ENCODE measurements around the gene KCNIP4.

The KCNIP4 gene

GRCh38 chr4:21097865-21098264 is 850.7 kb downstream of the KCNIP4 start:
- TF ChIP-seq, protein P1, sequence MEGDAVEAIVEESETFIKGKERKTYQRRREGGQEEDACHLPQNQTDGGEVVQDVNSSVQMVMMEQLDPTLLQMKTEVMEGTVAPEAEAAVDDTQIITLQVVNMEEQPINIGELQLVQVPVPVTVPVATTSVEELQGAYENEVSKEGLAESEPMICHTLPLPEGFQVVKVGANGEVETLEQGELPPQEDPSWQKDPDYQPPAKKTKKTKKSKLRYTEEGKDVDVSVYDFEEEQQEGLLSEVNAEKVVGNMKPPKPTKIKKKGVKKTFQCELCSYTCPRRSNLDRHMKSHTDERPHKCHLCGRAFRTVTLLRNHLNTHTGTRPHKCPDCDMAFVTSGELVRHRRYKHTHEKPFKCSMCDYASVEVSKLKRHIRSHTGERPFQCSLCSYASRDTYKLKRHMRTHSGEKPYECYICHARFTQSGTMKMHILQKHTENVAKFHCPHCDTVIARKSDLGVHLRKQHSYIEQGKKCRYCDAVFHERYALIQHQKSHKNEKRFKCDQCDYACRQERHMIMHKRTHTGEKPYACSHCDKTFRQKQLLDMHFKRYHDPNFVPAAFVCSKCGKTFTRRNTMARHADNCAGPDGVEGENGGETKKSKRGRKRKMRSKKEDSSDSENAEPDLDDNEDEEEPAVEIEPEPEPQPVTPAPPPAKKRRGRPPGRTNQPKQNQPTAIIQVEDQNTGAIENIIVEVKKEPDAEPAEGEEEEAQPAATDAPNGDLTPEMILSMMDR (IDR thresholded peaks at IDR 0.05; ENCODE audit: low read depth, low read length, missing control alignments): no peak
- no peak overlapping the region for H3K4me3 ChIP-seq (ENCODE audit: low read depth, low read length)
- no peak for DNase-seq (ENCODE audit: low read depth)

DNA sequence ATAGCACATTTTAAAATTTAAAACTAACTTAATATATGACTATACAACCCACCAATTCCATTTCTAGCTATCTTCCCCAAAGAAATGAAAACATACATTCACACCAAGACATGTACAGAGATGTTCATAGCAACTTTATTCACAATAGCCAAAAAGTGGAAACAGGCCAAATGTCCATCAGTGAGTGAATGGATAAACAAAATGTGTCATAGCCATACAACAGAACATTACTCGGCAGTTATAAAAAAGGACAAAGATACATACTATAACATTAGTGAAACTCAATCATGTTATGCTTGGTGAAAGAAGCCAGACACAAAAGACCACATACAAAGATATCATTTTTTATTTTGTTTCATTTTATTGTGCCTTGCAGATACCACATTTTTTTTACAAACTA is 851.5 kb downstream of the KCNIP4 start:
- DNase-seq (ENCODE audit: low read depth): no peak
- H3K4me3 ChIP-seq (ENCODE audit: low read depth, low read length): no peak overlapping the region
- TF ChIP-seq, protein P1 (IDR thresholded peaks at IDR 0.05; ENCODE audit: low read depth, low read length, missing control alignments): no peak

- no peak overlapping the region for H3K4me3 ChIP-seq (ENCODE audit: low read depth, low read length)
- TF ChIP-seq, protein P1 (IDR thresholded peaks at IDR 0.05; ENCODE audit: low read depth, low read length, missing control alignments): no peak
- DNase-seq (ENCODE audit: low read depth): no peak
Observed at GRCh38 chr4:21092531-21092930, 856.0 kb downstream of the KCNIP4 start.

GRCh38 chr4:21090094-21090666 is 858.4 kb downstream of the KCNIP4 start:
- DNase-seq (ENCODE audit: low read depth): no peak
- H3K4me3 ChIP-seq (ENCODE audit: low read depth, low read length): no peak overlapping the region
- TF ChIP-seq, protein P1 (IDR thresholded peaks at IDR 0.05; ENCODE audit: low read depth, low read length, missing control alignments): no peak

DNA sequence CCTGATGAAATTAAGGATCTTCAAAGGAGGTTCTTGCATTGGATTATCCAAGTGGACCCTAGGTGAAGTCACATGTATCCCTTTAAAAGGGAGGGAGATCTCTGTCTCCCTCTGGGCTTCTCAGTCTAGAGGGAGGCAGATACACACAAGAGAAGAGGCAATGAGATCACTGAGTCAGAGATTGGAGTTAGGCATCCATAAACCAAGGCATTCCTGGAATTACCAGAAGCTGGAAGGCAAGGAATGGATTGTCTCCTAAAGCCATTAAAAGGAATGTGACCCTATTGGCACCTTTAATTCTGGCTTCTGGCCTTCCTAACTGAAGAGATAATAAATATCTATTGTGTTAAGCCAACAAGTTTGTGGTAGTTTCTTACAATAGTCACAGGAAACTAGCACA is 865.2 kb downstream of the KCNIP4 start:
- TF ChIP-seq, protein P1 (IDR thresholded peaks at IDR 0.05; ENCODE audit: low read depth, low read length, missing control alignments): no peak
- no peak for DNase-seq (ENCODE audit: low read depth)
- H3K4me3 ChIP-seq (ENCODE audit: low read depth, low read length): no peak overlapping the region

DNA sequence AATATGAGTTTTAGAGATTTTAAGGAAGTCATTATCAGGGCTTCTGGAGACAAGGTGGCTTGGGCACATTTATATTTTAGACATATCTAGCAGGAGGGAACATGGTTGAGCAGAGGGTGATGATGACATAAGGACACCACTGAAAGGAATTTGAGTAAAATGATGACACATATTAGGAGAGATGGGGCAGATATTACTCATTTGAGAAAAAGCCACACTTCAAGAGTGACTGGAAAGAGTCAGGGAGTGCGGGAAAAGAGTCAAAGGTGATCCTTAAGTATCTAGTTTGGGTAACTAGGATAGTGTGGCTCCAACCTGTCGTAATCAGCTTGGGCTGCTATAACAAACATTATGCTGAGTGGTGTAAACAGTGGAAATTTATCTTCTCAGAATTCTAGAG is 870.6 kb downstream of the KCNIP4 start:
- DNase-seq (ENCODE audit: low read depth): no peak
- TF ChIP-seq, protein P1 (IDR thresholded peaks at IDR 0.05; ENCODE audit: low read depth, low read length, missing control alignments): no peak
- H3K4me3 ChIP-seq (ENCODE audit: low read depth, low read length): no peak overlapping the region

DNA sequence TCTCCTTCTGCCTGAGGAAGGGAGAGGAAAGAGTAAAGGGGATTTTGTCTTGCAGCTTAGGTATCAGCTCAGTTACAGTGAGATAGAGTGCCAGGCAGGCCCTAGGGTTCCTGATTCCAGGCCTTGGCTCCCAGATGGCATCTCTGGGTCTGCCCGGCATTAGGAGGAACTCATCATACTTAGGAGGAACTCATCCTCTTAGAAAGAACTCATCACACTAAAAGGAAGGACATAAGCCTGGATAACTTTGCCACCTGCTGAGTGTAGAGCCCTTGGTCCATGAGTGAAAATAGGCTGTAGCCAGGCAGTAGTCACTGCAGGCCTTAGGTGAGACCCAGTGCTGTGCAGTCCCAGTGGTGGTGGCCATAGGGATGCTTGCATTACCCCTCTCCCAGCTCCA is 881.2 kb downstream of the KCNIP4 start:
- H3K4me3 ChIP-seq (ENCODE audit: low read depth, low read length): no peak overlapping the region
- no peak for DNase-seq (ENCODE audit: low read depth)
- TF ChIP-seq, protein P1 (IDR thresholded peaks at IDR 0.05; ENCODE audit: low read depth, low read length, missing control alignments): no peak
